Activated naive CD4-positive, alpha-beta T cell treated with anti-CD3 and anti-CD28 coated beads, Interleukin-2, amount 50 U/mL, for 16 hours (primary cell): Measurements from ENCODE around the gene OXSR1.
"Not testable (repeated sequence)": the region's sequence is repeated elsewhere in the genome, so short reads cannot be mapped to it uniquely, and the experiment has no call there.

Experiments used
- DNase-seq: peaks from one replicate; pipeline ENCODE4 v3.0.0-alpha.2; 2020

Gene OXSR1

DNA sequence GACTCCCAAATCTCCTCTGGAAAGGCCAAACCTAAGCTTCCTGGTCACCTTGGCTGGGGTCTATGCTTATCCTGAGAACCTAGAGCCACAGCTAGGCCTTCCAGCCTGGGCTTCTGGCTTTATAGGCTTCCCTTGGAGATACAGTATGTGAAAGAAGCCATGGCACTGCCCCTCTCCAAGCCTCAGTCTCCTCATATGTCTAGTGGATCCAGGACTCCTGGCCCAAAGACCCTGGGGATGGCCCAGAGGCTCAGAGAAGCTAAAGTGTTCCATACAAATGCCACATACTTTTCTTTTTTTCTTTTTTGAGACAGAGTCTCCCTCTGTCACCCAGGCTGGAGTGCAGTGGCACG is 37.1 kb upstream of the OXSR1 start:
- DNase-seq, result no peak

DNA sequence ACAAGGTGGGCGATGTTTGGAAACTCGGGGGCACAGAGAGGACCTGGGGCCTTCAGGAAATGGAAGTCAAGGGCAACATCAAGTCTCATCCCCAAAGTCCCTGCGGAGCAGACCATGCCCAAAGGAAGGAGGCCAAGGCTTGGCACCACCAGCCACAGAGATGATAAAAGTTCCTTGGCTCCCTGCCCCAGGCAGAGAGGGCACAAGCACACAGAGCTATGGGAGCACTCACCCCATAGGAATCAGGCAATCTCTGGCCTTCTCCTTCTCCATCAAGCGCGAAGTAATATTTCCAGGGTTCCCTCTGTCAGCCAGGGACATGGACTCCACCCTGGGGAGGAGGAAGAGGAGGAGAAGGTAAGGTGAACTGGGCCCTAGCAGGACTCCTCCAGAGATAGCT is 36.3 kb upstream of the OXSR1 start:
- no peak for DNase-seq

DNA sequence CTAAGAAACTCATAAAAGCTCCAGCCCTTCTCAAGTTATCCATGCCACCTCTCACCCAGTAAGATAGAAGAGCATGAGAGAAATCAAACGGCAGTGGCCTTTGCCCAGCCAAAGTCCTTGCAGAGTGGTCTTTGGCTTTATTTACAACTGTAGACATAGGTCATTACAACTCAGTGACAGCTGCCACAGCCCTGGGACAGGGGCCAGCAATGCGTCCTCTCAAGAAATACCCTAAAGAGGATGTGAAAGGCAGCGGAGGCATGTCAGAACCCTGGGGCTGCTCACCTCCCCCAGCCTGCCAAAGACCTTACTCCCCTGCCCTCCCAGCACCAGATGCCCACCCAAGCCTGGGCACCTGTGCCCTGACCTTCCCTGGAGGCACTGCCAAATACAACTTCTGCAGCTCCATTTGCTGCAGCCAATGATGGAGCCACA is 34.7 kb upstream of the OXSR1 start:
- no peak for DNase-seq

DNA sequence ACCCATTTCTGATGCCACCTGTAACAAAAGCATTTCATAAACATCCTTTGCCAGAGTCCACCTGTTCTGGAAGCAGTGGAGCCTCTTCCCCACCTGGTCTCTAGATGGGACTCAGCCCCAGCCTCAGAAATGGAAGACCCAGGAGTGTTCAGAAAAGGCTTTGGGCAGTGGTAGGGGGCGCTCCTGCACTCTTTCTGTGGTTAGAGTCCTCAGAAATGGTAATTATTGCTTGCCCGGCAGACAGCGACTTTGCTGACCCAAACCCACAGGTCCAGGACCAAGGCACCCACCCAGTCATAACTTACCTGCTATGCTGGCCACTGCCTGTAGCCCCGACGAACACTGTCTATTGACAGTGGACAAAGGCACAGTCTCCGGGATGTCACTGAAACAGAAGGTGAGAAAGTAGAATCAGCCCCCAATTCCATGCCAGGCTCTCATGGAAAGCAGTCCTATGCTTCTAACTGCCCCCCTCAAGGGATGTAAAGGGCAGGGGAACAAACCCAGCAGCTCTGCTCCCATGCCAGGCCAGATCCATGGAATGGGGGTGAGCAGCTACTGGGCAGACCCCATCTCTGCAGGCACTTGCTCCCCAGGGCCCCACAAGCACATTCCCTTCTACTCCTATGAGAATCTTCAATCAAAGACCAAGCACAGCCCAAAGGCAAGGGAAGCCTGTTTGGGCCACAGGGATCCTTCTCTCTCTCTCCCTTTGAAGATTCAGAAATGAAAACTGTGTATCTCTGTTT is 33.5 kb upstream of the OXSR1 start:
- DNase-seq, result no peak

DNA sequence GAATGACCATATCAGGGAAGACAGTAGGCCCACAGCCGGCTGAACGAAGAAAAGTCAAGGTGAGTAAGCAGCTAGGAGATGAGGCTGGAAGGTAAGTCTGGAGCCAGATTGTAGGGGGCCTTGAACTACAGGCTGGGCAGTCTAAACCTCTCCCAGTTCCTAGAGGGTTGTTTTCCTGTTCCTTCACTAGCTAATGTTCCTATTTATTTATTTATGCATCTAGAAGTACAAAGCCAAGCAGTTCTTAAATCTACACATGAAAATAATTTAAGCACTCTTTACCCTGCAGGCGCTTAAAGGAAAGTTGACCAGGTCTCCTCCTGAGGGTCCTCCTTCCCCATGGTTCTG is 32.2 kb upstream of the OXSR1 start:
- DNase-seq, result no peak

GRCh38 chr3:38133557-38134405 is 31.6 kb upstream of the OXSR1 start:
- no peak for DNase-seq

DNA sequence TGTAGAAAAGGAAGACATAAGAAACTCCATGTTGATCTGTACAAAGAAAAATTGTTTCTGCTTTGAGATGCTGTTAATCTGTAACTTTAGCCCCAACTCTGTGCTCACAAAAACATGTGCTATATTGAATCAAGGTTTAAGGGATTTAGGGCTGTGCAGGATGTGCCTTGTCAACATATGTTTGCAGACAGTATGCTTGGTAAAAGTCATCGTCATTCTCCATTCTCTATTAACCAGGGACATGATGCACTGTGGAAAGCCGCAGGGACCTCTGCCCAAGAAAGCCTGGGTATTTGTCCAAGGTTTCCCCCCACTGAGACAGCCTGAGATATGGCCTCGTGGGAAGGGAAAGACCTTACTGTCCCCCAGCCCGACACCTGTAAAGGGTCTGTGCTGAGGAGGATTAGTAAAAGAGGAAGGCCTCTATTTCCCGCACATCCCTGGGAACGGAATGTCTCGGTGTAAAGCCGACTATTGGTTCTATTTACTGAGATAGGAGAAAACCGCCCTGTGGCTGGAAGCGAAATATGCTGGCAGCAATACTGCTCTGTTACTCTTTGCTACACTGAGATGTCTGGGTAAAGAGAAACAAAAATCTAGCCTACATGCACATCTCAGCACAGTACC is 30.7 kb upstream of the OXSR1 start:
- not testable (repeated sequence) for DNase-seq

DNA sequence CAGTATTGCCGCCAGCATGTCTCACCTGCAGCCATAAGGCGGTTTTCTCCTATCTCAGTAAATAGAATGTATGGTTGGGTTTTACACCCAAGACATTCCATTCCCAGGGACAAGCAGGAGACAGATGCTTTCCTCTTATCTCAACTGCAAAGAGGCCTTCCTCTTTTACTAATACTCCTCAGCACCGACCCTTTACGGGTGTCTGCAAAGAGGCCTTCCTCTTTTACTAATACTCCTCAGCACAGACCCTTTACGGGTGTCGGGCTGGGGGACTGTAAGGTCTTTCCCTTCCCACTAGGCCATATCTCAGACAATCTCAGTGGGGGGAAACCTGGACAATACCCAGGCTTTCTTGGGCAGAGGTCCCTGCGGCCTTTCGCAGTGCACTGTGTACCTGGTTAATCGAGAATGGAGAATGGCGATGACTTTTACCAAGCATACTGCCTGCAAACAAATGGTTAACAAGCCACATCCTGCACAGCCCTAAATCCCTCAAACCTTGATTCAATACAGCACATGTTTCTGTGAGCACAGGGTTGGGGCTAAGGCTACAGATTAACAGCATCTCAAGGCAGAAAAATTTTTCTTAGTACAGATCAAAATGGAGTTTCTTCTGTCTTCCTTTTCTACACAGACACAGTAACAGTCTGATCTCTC is 29.6 kb upstream of the OXSR1 start:
- not testable (repeated sequence) for DNase-seq

- no peak for DNase-seq
Measured at GRCh38 chr3:38136393-38136776, 29.0 kb upstream of the OXSR1 start.

DNA sequence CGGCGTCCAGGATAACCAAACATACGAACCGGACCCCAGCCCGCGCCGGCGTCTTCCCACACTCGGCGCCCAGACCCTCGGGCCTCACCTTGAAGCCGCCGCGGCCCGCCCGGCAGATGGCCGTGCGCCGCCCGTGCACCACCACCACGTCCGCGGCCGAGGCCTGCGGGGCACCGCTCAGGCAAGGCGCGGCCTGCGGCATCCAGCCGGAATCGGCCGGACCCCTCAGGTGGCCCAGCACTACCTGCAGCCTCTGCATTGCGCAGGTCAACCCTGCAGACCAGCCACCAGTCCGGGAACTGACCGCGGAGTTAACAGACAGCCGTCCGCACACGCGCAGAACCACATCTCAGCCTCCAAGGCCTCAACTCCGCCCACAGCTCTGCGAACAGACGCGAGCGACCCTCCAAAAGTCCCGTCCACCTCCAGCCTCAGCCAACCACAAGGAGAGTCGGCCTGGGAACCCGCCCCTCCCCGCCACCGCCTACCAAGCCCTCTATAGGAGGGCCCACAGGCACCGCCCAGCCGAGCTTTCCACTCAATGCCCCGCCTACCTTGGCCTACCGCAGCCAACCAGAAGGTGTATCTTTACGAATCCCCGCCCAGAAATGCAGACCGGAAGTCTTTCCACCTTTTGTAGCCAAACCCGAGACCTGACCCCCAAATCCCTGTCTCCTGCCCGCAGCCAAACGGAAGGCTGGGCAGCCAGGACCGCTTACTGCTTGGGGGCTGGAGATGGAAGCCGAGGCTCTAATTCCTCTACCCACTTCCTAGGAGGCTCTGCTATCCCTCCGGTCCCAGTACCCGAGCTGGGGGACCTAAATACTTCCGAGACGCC is 28.3 kb upstream of the OXSR1 start, which contains the start of gene ACAA1:
Gene ACAA1 (minus strand): TSS at position 351 of the 838 bp plus-strand sequence. CDS start 92 bp downstream, at position 259.
- peak; percentile 99 for DNase-seq

DNA sequence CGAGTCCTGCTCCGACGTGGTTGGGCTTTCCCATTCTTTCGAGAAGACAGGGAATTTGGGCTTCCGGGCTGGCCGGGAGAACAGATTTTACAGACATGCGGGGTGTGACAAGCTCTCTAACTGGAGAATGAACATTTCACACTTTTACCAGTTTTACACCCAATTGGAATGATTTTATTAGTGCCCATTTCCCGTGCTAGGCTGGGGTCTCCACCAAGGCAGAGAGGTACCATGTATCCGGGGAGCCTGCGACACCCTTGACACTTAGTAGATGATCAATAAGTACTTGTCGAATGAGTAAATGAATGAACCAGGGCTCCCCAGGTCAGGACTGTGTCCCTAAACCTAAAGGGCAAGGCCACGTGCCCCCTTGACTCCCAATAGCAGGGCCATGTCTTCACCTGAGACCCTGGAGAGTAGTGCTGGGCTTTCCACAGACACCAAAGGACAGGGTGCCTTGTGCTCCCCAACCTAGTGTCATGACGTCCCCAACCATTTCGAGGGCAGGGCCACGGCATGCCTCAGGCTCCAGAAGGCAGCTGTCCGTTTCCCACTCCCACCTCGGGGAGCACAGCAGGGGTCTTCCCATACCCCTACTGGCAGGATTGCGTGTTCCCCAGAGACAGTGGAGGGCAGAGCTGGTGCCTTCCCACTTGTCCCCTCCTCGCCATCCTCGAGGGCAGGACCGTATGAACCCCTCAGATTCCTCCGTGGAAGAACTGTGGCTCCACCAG is 27.6 kb upstream of the OXSR1 start:
- peak; percentile 25 for DNase-seq

DNA sequence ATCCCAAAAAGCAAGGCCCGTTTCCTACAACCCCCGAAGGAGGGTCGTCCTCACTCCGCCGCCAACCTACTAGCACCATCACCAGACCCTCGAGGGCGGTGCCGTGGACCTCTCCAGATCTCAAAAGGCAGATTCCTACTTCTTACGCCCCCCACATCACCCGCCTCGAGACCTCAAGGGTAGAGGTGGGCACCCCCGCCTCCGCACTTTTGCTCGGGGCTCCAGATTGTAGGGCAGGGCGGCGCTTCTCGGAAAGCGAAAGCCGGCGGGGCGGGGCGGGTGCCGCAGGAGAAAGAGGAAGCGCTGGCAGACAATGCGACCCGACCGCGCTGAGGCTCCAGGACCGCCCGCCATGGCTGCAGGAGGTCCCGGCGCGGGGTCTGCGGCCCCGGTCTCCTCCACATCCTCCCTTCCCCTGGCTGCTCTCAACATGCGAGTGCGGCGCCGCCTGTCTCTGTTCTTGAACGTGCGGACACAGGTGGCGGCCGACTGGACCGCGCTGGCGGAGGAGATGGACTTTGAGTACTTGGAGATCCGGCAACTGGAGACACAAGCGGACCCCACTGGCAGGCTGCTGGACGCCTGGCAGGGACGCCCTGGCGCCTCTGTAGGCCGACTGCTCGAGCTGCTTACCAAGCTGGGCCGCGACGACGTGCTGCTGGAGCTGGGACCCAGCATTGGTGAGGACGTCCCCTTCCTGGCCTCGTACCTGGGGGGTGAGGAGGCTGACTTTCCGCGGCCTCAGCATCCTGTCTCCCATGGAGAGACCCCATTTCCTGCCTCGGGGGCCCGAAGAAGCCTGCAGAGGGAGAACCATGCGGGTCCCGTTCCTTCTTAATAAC is 26.8 kb upstream of the OXSR1 start, which contains the start of gene MYD88:
Gene MYD88 (plus strand): TSS at position 313 of the 842 bp plus-strand sequence. CDS start 40 bp downstream, at position 353.
- peak; percentile 86 for DNase-seq

GRCh38 chr3:38139191-38139590 is 26.1 kb upstream of the OXSR1 start:
- no peak for DNase-seq

DNA sequence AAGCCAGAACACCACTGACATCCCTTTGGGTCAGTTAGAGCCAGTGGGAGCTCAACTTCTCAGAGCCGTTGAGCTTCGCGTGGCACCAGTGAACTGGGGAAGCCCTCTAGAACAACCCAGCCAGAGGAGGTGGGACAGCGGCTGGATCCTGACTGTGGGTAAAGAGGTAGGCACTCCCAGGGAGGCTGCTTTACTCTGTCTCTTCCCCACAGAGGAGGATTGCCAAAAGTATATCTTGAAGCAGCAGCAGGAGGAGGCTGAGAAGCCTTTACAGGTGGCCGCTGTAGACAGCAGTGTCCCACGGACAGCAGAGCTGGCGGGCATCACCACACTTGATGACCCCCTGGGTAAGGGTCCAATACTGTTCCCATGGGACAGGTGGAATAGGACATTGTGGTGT is 25.7 kb upstream of the OXSR1 start:
- no peak for DNase-seq

DNA sequence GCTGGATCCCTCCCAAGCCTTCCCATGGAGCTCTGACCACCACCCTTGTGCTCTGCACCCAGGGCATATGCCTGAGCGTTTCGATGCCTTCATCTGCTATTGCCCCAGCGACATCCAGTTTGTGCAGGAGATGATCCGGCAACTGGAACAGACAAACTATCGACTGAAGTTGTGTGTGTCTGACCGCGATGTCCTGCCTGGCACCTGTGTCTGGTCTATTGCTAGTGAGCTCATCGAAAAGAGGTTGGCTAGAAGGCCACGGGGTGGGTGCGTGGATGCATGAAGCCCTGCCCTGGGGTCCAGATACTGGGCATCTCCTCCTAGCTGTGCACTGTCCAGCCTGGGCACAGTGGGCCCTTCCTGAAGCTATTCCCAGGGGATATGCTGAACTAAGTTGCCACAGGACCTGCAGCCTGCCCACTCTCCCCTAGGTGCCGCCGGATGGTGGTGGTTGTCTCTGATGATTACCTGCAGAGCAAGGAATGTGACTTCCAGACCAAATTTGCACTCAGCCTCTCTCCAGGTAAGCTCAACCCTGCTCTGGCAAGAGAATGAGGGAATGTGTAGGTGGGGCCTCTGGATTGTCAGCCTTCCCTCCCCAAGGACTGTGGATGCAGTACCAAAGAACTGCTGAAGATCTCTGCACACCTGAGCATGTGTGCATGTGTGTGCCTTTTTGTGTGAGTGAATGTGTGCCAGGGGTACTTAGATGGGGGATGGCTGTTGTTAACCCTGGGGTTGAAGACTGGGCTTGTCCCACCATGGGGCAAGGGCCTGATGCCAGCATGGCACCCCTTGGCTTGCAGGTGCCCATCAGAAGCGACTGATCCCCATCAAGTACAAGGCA is 24.8 kb upstream of the OXSR1 start:
- no peak for DNase-seq

DNA sequence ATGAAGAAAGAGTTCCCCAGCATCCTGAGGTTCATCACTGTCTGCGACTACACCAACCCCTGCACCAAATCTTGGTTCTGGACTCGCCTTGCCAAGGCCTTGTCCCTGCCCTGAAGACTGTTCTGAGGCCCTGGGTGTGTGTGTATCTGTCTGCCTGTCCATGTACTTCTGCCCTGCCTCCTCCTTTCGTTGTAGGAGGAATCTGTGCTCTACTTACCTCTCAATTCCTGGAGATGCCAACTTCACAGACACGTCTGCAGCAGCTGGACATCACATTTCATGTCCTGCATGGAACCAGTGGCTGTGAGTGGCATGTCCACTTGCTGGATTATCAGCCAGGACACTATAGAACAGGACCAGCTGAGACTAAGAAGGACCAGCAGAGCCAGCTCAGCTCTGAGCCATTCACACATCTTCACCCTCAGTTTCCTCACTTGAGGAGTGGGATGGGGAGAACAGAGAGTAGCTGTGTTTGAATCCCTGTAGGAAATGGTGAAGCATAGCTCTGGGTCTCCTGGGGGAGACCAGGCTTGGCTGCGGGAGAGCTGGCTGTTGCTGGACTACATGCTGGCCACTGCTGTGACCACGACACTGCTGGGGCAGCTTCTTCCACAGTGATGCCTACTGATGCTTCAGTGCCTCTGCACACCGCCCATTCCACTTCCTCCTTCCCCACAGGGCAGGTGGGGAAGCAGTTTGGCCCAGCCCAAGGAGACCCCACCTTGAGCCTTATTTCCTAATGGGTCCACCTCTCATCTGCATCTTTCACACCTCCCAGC is 24.0 kb upstream of the OXSR1 start:
- DNase-seq, result no peak

- no peak for DNase-seq
Measured at GRCh38 chr3:38141952-38142273, 23.4 kb upstream of the OXSR1 start.

GRCh38 chr3:38142959-38143358 is 22.4 kb upstream of the OXSR1 start:
- no peak for DNase-seq

DNA sequence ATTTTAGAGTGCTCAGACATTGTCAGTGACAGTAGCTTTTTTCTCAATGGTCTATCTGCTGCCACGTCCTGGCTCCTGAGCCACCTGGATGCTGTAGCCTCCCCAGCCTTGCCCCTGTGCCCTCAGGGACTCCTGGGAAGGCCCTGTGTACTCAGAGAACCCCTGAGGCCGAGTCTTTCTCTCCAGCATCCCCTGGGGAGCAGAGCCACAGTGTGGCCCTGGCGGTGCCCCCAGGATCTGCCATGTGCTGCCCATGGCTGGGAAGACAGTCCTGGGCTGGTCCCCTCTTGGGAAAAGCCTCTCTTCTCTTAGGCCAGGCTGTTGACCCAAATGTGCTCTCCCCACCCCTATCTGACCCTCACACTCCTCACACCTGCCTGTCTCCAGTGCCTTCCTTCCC is 21.8 kb upstream of the OXSR1 start:
- no peak for DNase-seq
